NT2/D1 (cell line): ENCODE measurements around the gene P4HA2.

Experiments
- DNase-seq: peaks from one replicate; pipeline ENCODE4 v3.0.0-alpha.2; 2011; ENCODE audit warnings: low read depth, low spot score
- H3K27me3 ChIP-seq: 2 replicates; pipeline ENCODE4 v1.6.0; 2011; ENCODE audit warnings: mild to moderate bottlenecking; ENCODE audit not compliant: insufficient read length, insufficient read depth
- H3K36me3 ChIP-seq: 2 replicates; pipeline ENCODE4 v1.6.1; 2011; ENCODE audit warnings: mild to moderate bottlenecking, low read length, mixed read lengths; ENCODE audit not compliant: insufficient read depth, insufficient read length
- H3K4me1 ChIP-seq: 2 replicates; pipeline ENCODE4 v1.5.1; 2011; ENCODE audit not compliant: insufficient read depth, insufficient read length
- H3K4me3 ChIP-seq: 2 replicates; pipeline ENCODE4 v1.5.1; 2011; ENCODE audit warnings: low read depth; ENCODE audit not compliant: insufficient read length
- H3K9ac ChIP-seq: 2 replicates; pipeline ENCODE4 v1.6.0; 2011; ENCODE audit warnings: low read depth; ENCODE audit not compliant: insufficient read length
- H3K9me3 ChIP-seq: 2 replicates; pipeline ENCODE4 v1.5.1; 2011; ENCODE audit warnings: mild to moderate bottlenecking, low read length; ENCODE audit not compliant: insufficient read depth
- SUZ12 ChIP-seq: IDR thresholded peaks from 2 replicates; pipeline ENCODE4 v1.6.1; 2011; ENCODE audit not compliant: insufficient read length, insufficient read depth; ENCODE audit errors: extremely low read depth
- YY1 ChIP-seq: IDR thresholded peaks from 2 replicates; pipeline ENCODE4 v1.6.1; 2011; ENCODE audit not compliant: insufficient read length, insufficient read depth
- ZNF274 ChIP-seq: IDR thresholded peaks from 2 replicates; pipeline ENCODE4 v1.6.1; 2011; ENCODE audit warnings: mild to moderate bottlenecking, low read depth, low read length

Gene P4HA2

DNA sequence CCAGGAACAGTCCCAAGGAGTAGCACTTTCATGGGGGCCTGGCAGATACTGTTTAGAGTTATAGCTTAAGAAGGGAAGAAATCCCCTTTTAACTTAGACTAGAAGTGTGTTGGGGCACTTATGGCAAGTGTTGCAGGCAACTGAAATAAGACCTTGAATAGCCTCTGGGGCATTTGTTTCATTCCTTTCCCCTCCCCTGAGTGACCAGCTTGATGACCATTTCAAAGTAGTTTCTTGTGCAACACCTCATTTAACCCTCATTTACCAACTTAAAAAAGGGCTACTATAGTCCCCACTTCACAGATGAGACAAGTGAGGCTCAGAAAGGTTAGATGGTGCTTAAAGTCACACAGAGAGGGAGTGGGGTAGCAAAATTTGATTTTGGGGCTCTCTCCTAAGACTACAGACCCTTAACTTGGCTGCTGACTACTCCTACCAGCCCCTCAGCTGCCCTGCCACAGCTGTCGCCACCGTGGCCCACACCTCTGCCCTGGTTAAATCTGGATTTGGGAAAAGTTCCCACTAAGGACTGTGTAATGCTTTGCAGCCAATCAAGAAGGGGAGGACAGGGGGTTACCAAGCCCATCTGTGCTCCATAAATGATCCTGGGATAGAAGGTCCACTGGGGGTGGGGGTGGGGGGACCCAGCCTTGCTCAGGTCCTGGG is 35.4 kb upstream of the P4HA2 start:
- Histone ChIP-seq H3K9me3 (no peaks in the 10 kb centered on the region), H3K9ac (no peak overlapping the region), H3K36me3 (peaks cover 28% of the 10 kb centered on the region), H3K27me3 (peaks cover 3% of the 10 kb centered on the region), H3K4me3 (no peak overlapping the region), H3K4me1 (peaks cover 27% of the 10 kb centered on the region)
- TF ChIP-seq YY1 = no peak
- DNase-seq = no peak

GRCh38 chr5:132261881-132262845 is 34.5 kb upstream of the P4HA2 start:
- Histone ChIP-seq H3K36me3 (peaks cover 25% of the 10 kb centered on the region), H3K4me3 (no peak overlapping the region), H3K4me1 (peaks cover 27% of the 10 kb centered on the region), H3K27me3 (peaks cover 3% of the 10 kb centered on the region), H3K9ac (no peak overlapping the region), H3K9me3 (no peaks in the 10 kb centered on the region)
- TF ChIP-seq ZNF274 (no peak), YY1 (no peak), SUZ12 (no peak)
- DNase-seq = no peak

DNA sequence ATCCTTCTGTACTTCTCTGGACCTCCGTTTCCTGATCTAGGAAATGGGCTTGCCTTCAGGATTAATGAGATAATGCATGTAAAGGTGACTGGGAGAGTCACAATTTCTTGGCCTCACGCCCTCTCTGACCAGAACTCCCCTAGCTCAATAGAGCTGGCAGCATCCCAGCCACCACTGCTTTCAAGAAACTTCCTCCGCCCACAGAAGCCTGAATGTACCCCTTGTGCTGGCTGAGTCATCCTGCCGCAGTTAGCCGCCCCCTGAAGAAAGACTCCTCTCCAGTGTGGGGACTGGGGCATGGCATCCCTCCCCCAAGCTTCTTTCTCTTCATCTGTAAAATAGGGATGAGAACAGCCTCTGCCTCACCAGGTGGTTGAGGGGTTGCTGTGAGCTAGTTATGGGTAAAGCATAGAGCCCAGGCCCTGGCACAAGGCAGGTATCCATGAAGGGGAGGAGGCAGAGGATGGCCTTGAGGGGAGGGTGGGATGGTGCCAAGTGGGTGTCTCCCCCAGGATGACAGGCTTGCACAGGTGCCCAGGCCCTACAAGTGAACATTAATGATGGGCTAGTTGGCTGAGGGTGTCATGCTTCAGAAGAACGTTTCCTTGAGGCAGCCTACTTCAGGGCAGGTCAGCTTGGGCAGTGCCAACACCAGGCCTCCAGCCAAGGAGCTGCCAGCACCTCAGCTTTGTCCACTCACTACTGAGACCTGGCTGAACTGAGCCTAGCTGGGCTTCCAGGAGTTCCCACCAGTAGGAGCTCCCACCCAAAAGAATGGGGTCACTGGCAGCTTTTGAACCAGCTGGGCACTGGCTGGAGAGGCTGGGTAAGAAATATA is 33.3 kb upstream of the P4HA2 start:
- no peak for DNase-seq

GRCh38 chr5:132260051-132260450 is 32.4 kb upstream of the P4HA2 start:
- Histone ChIP-seq H3K27me3 (peaks cover 18% of the 10 kb centered on the region), H3K9ac (no peak overlapping the region), H3K9me3 (no peaks in the 10 kb centered on the region), H3K36me3 (peaks cover 13% of the 10 kb centered on the region), H3K4me1 (peaks cover 21% of the 10 kb centered on the region), H3K4me3 (no peak overlapping the region)
- DNase-seq = no peak
- no peak for TF ChIP-seq YY1
- TF ChIP-seq ZNF274 = no peak
- TF ChIP-seq SUZ12 = no peak

More for the DNA sequence above, 33.3 kb upstream of the P4HA2 start:
- Histone ChIP-seq H3K27me3 (peaks cover 12% of the 10 kb centered on the region), H3K9me3 (no peaks in the 10 kb centered on the region), H3K4me1 (peaks cover 26% of the 10 kb centered on the region), H3K9ac (no peak overlapping the region), H3K4me3 (no peak overlapping the region), H3K36me3 (peaks cover 13% of the 10 kb centered on the region)
- TF ChIP-seq YY1 (no peak), ZNF274 (no peak), SUZ12 (no peak)

- Histone ChIP-seq H3K4me3 (no peak overlapping the region), H3K27me3 (peaks cover 18% of the 10 kb centered on the region), H3K9ac (peak overlapping the region; percentile 50), H3K36me3 (peaks cover 10% of the 10 kb centered on the region), H3K9me3 (no peaks in the 10 kb centered on the region), H3K4me1 (peaks cover 21% of the 10 kb centered on the region)
- TF ChIP-seq ZNF274 (no peak), SUZ12 (no peak), YY1 (no peak)
- no peak for DNase-seq
Measured at GRCh38 chr5:132259069-132259851, 31.6 kb upstream of the P4HA2 start.
